Suprapubic skin (tissue), 3 donors: ENCODE measurements around the gene SDCBP2.

Experiments used
- CTCF ChIP-seq, 2 donors: fragments of 200-600 bp in 1 of 2; fragments of 450-650 bp in 1 of 2; sonication (generic) in 1 of 2; IDR thresholded peaks; one replicate each; pipeline ENCODE4 v1.5.1; 2016 to 2019; ENCODE audit warnings: antibody characterized with exemption in 2 of 2, mild to moderate bottlenecking in 1 of 2, moderate library complexity in 1 of 2
- EP300 ChIP-seq: sonication (generic); formaldehyde crosslinking; IDR thresholded peaks from one replicate; pipeline ENCODE4 v1.6.1; 2017; ENCODE audit warnings: antibody characterized with exemption

GRCh38 chr20:1307171-1307570 is 21.8 kb downstream of the SDCBP2 start:
- TF ChIP-seq CTCF (IDR thresholded peaks at IDR 0.05) (no peak), EP300 (no peak)
